WTC11 (cell line): ENCODE measurements around the gene CD59.

Experiments used
- CTCF ChIP-seq: fragments of 200-600 bp; IDR thresholded peaks from 2 replicates; pipeline ENCODE4 v1.8.0; 2022; ENCODE audit warnings: antibody characterized with exemption
- TF ChIP-seq, protein P1 (sequence below): fragments of 250-450 bp; sonication (Bioruptor Pico); IDR thresholded peaks from 2 replicates; pipeline ENCODE4 v1.9.0; 2021; ENCODE audit warnings: mild to moderate bottlenecking

GRCh38 chr11:33779849-33780528, 43.8 kb upstream of the CD59 start:
- TF ChIP-seq, protein P1, sequence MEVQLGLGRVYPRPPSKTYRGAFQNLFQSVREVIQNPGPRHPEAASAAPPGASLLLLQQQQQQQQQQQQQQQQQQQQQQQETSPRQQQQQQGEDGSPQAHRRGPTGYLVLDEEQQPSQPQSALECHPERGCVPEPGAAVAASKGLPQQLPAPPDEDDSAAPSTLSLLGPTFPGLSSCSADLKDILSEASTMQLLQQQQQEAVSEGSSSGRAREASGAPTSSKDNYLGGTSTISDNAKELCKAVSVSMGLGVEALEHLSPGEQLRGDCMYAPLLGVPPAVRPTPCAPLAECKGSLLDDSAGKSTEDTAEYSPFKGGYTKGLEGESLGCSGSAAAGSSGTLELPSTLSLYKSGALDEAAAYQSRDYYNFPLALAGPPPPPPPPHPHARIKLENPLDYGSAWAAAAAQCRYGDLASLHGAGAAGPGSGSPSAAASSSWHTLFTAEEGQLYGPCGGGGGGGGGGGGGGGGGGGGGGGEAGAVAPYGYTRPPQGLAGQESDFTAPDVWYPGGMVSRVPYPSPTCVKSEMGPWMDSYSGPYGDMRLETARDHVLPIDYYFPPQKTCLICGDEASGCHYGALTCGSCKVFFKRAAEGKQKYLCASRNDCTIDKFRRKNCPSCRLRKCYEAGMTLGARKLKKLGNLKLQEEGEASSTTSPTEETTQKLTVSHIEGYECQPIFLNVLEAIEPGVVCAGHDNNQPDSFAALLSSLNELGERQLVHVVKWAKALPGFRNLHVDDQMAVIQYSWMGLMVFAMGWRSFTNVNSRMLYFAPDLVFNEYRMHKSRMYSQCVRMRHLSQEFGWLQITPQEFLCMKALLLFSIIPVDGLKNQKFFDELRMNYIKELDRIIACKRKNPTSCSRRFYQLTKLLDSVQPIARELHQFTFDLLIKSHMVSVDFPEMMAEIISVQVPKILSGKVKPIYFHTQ, result no peak
- no peak for TF ChIP-seq CTCF
